KMS-11 (cell line): ENCODE results near the gene NDUFC1.

Experiments used
- H2AFZ ChIP-seq: fragments of 200-600 bp; sonication (generic); 2 replicates; pipeline ENCODE4 v1.6.1; 2016; ENCODE audit warnings: antibody characterized with exemption, mixed run types, low read depth
- H3K27ac ChIP-seq: fragments of 200-600 bp; sonication (generic); 2 replicates; pipeline ENCODE4 v1.6.1; 2016; ENCODE audit warnings: mild to moderate bottlenecking, mixed run types
- H3K27me3 ChIP-seq: fragments of 200-600 bp; sonication (generic); 2 replicates; pipeline ENCODE4 v1.6.1; 2017; ENCODE audit warnings: mild to moderate bottlenecking, low read depth, mixed run types, moderate library complexity; ENCODE audit not compliant: insufficient read depth
- H3K36me3 ChIP-seq: fragments of 200-600 bp; sonication (generic); 2 replicates; pipeline ENCODE4 v1.6.1; 2017; ENCODE audit warnings: mild to moderate bottlenecking, mixed run types; ENCODE audit not compliant: insufficient read depth
- H3K4me1 ChIP-seq: fragments of 200-600 bp; sonication (generic); 2 replicates; pipeline ENCODE4 v1.6.1; 2016; ENCODE audit warnings: mild to moderate bottlenecking, low read depth, mixed run types; ENCODE audit not compliant: poor library complexity, severe bottlenecking
- H3K4me2 ChIP-seq: fragments of 200-600 bp; sonication (generic); 2 replicates; pipeline ENCODE4 v1.7.0; 2016; ENCODE audit warnings: mild to moderate bottlenecking, mixed run types
- H3K4me3 ChIP-seq: fragments of 200-600 bp; sonication (generic); IDR thresholded peaks from 2 replicates; pipeline ENCODE4 v1.6.1; 2017; ENCODE audit warnings: low read depth, low read length, mixed read lengths; ENCODE audit not compliant: insufficient read depth
- H3K79me2 ChIP-seq: fragments of 200-600 bp; sonication (generic); 2 replicates; pipeline ENCODE4 v1.6.1; 2016; ENCODE audit warnings: low read depth, mixed run types; ENCODE audit not compliant: insufficient read depth
- H3K9ac ChIP-seq: fragments of 200-600 bp; sonication (generic); 2 replicates; pipeline ENCODE4 v1.6.1; 2016; ENCODE audit warnings: mild to moderate bottlenecking, mixed run types
- H4K20me1 ChIP-seq: fragments of 200-600 bp; sonication (generic); 2 replicates; pipeline ENCODE4 v1.6.1; 2016; ENCODE audit warnings: mild to moderate bottlenecking, mixed run types; ENCODE audit not compliant: insufficient read depth
- TF ChIP-seq, protein P1 (sequence below): fragments of 200-600 bp; sonication (generic); conservative IDR thresholded peaks from 2 replicates; pipeline ENCODE4 v1.6.1; 2017; ENCODE audit warnings: low read depth, mild to moderate bottlenecking, antibody characterized with exemption, low read length, moderate library complexity, mixed read lengths

The NDUFC1 gene

DNA sequence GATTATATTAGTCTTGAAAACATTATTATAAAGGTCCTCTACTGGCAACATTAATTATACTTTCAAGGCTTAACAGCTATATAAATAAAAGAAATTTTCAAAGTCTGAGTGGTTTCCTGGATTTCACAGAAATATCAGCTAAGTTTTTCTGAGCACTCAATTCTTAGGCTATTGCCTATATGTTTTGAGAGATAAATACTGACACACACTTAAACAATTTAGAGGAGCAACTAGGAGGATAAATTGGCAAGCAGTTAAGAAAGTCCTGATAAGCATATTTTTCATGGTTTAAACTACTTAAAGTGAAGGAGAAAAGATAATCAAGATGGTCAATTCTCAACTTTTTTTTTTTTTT lies 19.6 kb downstream of the NDUFC1 start:
- no peak overlapping the region for H3K4me3 ChIP-seq
- H3K9ac ChIP-seq = no peak overlapping the region
- no peaks in the 10 kb centered on the region for H3K27me3 ChIP-seq
- no peaks in the 10 kb centered on the region for H3K4me1 ChIP-seq
- H2AFZ ChIP-seq = no peak overlapping the region
- TF ChIP-seq, protein P1, sequence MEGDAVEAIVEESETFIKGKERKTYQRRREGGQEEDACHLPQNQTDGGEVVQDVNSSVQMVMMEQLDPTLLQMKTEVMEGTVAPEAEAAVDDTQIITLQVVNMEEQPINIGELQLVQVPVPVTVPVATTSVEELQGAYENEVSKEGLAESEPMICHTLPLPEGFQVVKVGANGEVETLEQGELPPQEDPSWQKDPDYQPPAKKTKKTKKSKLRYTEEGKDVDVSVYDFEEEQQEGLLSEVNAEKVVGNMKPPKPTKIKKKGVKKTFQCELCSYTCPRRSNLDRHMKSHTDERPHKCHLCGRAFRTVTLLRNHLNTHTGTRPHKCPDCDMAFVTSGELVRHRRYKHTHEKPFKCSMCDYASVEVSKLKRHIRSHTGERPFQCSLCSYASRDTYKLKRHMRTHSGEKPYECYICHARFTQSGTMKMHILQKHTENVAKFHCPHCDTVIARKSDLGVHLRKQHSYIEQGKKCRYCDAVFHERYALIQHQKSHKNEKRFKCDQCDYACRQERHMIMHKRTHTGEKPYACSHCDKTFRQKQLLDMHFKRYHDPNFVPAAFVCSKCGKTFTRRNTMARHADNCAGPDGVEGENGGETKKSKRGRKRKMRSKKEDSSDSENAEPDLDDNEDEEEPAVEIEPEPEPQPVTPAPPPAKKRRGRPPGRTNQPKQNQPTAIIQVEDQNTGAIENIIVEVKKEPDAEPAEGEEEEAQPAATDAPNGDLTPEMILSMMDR = no peak
- no peaks in the 10 kb centered on the region for H3K79me2 ChIP-seq
- no peak overlapping the region for H3K4me2 ChIP-seq
- no peak overlapping the region for H3K27ac ChIP-seq
- no peaks in the 10 kb centered on the region for H4K20me1 ChIP-seq
- H3K36me3 ChIP-seq = no peaks in the 10 kb centered on the region

DNA sequence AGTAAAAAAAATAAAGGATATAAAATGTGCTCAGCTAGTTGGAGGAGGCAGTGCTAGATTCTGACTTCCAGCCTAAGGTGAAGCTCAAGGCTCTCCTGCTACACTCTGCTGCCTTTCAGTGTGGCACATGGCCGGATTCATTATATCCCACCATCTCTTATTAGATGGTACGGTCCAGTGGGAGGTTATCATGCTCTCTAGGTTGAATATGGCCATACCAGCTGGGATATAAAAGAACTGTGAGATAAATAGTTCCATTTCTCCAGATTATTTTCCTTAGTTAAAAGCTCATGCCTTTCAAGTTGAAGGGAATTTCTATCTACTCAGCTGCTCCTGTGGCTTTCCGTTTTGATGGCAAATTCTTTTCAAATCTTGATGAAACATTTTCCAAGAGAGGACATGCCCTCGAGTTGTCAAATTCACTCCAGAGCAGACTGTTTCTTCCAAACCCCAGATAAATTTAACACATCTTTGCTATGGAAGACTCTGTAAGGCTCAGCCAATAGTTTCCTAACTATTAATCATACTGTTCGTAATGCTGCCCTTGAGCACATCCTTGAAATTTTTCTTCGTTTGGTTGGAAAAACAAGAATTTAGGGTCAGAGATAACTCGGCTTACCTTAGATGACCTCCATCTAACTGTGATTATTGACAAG lies 20.1 kb downstream of the NDUFC1 start:
- Histone ChIP-seq H3K4me2 (no peak overlapping the region), H3K27ac (no peak overlapping the region), H3K4me3 (no peak overlapping the region), H3K79me2 (no peaks in the 10 kb centered on the region), H2AFZ (no peak overlapping the region), H4K20me1 (no peaks in the 10 kb centered on the region), H3K27me3 (no peaks in the 10 kb centered on the region), H3K36me3 (no peaks in the 10 kb centered on the region), H3K9ac (no peak overlapping the region), H3K4me1 (no peaks in the 10 kb centered on the region)
- TF ChIP-seq, protein P1 = no peak

DNA sequence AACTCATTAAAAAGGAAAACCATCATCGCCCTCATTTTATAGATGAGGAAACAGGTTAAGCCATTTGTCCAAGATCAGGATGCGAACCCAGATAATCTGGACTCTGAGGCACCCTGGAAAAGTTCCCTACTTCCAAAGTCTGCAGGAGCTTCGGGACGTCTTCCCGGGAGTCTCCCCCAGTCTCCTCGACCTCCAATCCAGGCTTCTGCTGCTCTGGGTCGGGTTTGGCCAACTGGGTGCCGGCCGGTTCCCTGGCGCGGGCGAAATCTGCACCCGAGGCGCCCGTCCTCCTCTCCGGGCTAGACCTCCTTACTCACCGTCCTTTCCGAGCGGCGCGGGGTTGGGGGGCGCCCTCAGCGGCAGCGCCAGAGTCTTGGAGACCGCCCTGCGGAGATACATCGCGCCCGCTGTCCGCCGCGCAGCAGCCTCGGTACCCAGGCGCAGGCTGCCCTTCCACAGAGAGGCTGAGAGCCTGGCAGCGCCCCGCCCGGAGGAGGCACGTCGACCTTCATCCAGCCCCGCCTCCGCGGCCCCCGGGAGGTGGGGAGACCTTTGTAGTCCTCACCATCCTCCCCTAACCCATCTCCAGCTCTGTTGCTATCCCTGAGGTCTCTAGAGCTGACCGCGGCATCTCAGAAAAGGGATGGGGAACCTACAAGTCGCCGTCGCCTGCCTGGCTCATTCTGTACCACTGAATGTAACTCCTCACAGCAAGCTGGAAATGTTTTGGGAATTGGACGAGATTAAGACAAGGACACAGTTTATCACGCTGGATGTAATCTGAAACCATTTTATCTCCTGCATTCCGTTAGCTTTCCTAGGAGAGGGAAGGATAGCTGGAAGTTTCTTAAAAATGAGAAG lies 22.3 kb downstream of the NDUFC1 start, which contains the start of gene MGARP:
TSS of gene MGARP (minus strand) at position 466 of the 861 bp plus-strand sequence. CDS start at position 399, 67 bp downstream.
- Histone ChIP-seq H3K36me3 (no peaks in the 10 kb centered on the region), H3K9ac (no peak within 1 kb of the TSS), H4K20me1 (no peaks in the 10 kb centered on the region), H3K27ac (no peak within 1 kb of the TSS), H3K4me1 (no peaks in the 10 kb centered on the region), H3K4me2 (no peak within 1 kb of the TSS), H2AFZ (no peak within 1 kb of the TSS), H3K79me2 (no peaks in the 10 kb centered on the region), H3K27me3 (no peaks in the 10 kb centered on the region), H3K4me3 (no peak within 1 kb of the TSS)
- TF ChIP-seq, protein P1 = no peak

DNA sequence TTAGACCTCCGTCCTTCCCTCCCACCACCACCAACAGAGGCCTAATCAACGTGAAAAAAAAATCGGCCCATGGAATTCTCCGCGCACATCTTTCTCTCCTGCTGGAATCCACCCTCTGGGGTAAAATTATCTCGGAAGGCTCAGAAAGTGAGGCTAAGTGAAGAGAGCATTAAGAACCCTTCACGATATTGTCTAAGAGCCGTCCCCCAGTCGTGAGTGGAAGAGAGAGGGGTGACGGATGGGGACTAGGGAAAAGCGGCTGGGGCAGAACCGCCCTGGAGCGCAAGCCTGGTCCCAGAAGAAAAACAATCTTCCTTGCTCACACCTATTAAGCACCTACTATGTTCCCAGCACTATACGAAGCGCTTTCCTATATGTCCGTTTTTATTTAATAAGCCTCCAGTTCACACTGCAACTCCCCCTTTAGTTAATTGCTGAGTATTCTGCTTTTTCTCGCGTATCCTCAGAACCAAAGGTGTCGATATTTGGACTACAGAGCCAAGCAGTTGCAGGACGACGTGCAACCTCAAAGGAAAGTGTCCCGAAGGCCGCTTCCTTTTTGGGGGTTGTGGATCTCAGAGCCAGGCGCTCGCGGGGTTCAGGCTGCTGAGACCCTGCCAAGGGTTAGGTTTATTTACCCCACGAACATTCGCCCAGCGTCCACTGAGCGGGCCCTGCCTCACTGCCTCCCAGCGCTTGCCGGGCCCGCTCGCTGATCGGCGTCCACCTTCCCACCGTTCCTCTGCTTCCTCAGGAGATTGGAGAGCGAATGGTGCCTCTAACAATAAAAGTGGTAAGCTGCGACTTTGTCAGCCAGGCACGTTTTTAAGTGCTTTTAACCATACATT lies 23.1 kb downstream of the NDUFC1 start:
- Histone ChIP-seq H4K20me1 (no peaks in the 10 kb centered on the region), H3K4me1 (no peaks in the 10 kb centered on the region), H3K36me3 (no peaks in the 10 kb centered on the region), H3K4me2 (no peak overlapping the region), H3K4me3 (no peak overlapping the region), H3K27me3 (no peaks in the 10 kb centered on the region), H3K79me2 (no peaks in the 10 kb centered on the region), H2AFZ (no peak overlapping the region), H3K27ac (no peak overlapping the region), H3K9ac (no peak overlapping the region)
- TF ChIP-seq, protein P1 = no peak
